Trophoblast cell (in vitro differentiated cells and primary cell): Measurements from ENCODE around the gene PPP1R13B.

ENCODE experiments used
- DNase-seq, 2 donors: peaks; one replicate each; pipeline ENCODE4 v3.0.0-alpha.2; 2016
- H2AFZ ChIP-seq: 2 replicates; pipeline ENCODE4 v1.6.1; 2013; ENCODE audit warnings: low read length, moderate library complexity, mild to moderate bottlenecking; ENCODE audit not compliant: insufficient read depth, poor library complexity
- H2AK5ac ChIP-seq: 2 replicates; pipeline ENCODE4 v1.6.1; 2013; ENCODE audit warnings: mild to moderate bottlenecking, low read length
- H2BK120ac ChIP-seq: 2 replicates; pipeline ENCODE4 v1.6.1; 2013; ENCODE audit warnings: low read length, mild to moderate bottlenecking, moderate library complexity; ENCODE audit not compliant: insufficient read depth, poor library complexity
- H2BK12ac ChIP-seq: 2 replicates; pipeline ENCODE4 v1.6.1; 2013; ENCODE audit warnings: mild to moderate bottlenecking, low read length, moderate library complexity
- H2BK5ac ChIP-seq: 2 replicates; pipeline ENCODE4 v1.6.1; 2013; ENCODE audit warnings: low read length, low read depth, moderate library complexity, mild to moderate bottlenecking; ENCODE audit not compliant: poor library complexity
- H3K14ac ChIP-seq: 2 replicates; pipeline ENCODE4 v1.6.1; 2013; ENCODE audit warnings: mild to moderate bottlenecking, low read length
- H3K18ac ChIP-seq: 2 replicates; pipeline ENCODE4 v1.6.1; 2013; ENCODE audit warnings: mild to moderate bottlenecking, low read length
- H3K23ac ChIP-seq: 2 replicates; pipeline ENCODE4 v1.6.1; 2013; ENCODE audit warnings: low read length
- H3K27ac ChIP-seq: 2 replicates; pipeline ENCODE4 v1.5.1; 2013; ENCODE audit warnings: low read depth, mild to moderate bottlenecking, inconsistent platforms, low read length, moderate library complexity
- H3K27me3 ChIP-seq: 2 replicates; pipeline ENCODE4 v1.6.1; 2013; ENCODE audit warnings: inconsistent platforms, mild to moderate bottlenecking, low read length, moderate library complexity; ENCODE audit not compliant: insufficient read depth
- H3K36me3 ChIP-seq, 2 experiments: 1 replicate in 1 of 2; 2 replicates in 1 of 2; pipeline ENCODE4 v1.6.1; 2013; ENCODE audit warnings: low read length in 2 of 2, mild to moderate bottlenecking in 2 of 2, moderate library complexity in 1 of 2; ENCODE audit not compliant: insufficient read depth in 2 of 2, control insufficient read depth in 1 of 2
- H3K4ac ChIP-seq: 2 replicates; pipeline ENCODE4 v1.6.1; 2013; ENCODE audit warnings: low read depth, mild to moderate bottlenecking, low read length, moderate library complexity
- H3K4me1 ChIP-seq, 2 experiments: 1 replicate in 1 of 2; 2 replicates in 1 of 2; pipeline ENCODE4 v1.6.1; 2013; ENCODE audit warnings: low read length in 2 of 2, mild to moderate bottlenecking in 2 of 2, moderate library complexity in 1 of 2; ENCODE audit not compliant: insufficient read depth in 2 of 2, control insufficient read depth in 1 of 2
- H3K4me2 ChIP-seq: 2 replicates; pipeline ENCODE4 v1.6.1; 2013; ENCODE audit warnings: inconsistent platforms, mild to moderate bottlenecking, low read length, moderate library complexity
- H3K4me3 ChIP-seq: 2 replicates; pipeline ENCODE4 v1.5.1; 2013; ENCODE audit warnings: mild to moderate bottlenecking, low read depth, low read length, inconsistent platforms
- H3K79me1 ChIP-seq: one replicate; pipeline ENCODE4 v1.6.1; 2013; ENCODE audit warnings: low read length
- H3K79me2 ChIP-seq: 2 replicates; pipeline ENCODE4 v1.6.1; 2013; ENCODE audit warnings: low read length, mild to moderate bottlenecking; ENCODE audit not compliant: control insufficient read depth, insufficient read depth, poor library complexity
- H3K9ac ChIP-seq: 2 replicates; pipeline ENCODE4 v1.6.1; 2013; ENCODE audit warnings: mild to moderate bottlenecking, low read length
- H3K9me3 ChIP-seq: 2 replicates; pipeline ENCODE4 v1.6.1; 2013; ENCODE audit warnings: low read depth, mild to moderate bottlenecking, control low read depth, inconsistent platforms, low read length; ENCODE audit not compliant: insufficient read depth
- H4K12ac ChIP-seq: 2 replicates; pipeline ENCODE4 v1.6.1; 2013; ENCODE audit warnings: low read depth, mild to moderate bottlenecking, low read length, moderate library complexity
- H4K8ac ChIP-seq: 2 replicates; pipeline ENCODE4 v1.6.1; 2013; ENCODE audit warnings: low read depth, mild to moderate bottlenecking, low read length, moderate library complexity
- H4K91ac ChIP-seq: one replicate; pipeline ENCODE4 v1.6.1; 2013; ENCODE audit warnings: low read depth, mild to moderate bottlenecking, low read length, moderate library complexity
- WGBS: extraction: QIAGEN DNeasy Blood & Tissue Kit; methylation state at CpG from one replicate; pipeline ENCODE4 v1.1.7; 2013; ENCODE audit warnings: missing lambda C conversion rate; ENCODE audit not compliant: insufficient read length, insufficient coverage; ENCODE audit errors: extremely low coverage; 5-methylcytosine and 5-hydroxymethylcytosine counted together

PPP1R13B gene

GRCh38 chr14:103737432-103738045 lies 109.8 kb downstream of the PPP1R13B start:
- H3K27me3 ChIP-seq: no peaks in the 10 kb centered on the region
- H3K36me3 ChIP-seq: peaks cover 26 to 35% of the 10 kb centered on the region in 2 experiments
- H3K4me3 ChIP-seq: no peak overlapping the region
- H3K4me2 ChIP-seq: no peak overlapping the region
- H3K9ac ChIP-seq: no peak overlapping the region
- H2BK5ac ChIP-seq: no peak overlapping the region
- no peak overlapping the region for H3K18ac ChIP-seq
- peaks cover 3% of the 10 kb centered on the region for H3K79me2 ChIP-seq
- no CpG with 5 or more reads among the region's 16 CpGs for WGBS
- H3K23ac ChIP-seq: no peak overlapping the region
- H3K79me1 ChIP-seq: peaks cover 13% of the 10 kb centered on the region
- no peak overlapping the region for H2BK120ac ChIP-seq
- H4K12ac ChIP-seq: no peak overlapping the region
- H4K91ac ChIP-seq: no peak overlapping the region
- peaks cover 4% of the 10 kb centered on the region for H3K9me3 ChIP-seq
- no peak overlapping the region for H2AFZ ChIP-seq
- no peak for DNase-seq
- H2AK5ac ChIP-seq: no peak overlapping the region
- H3K14ac ChIP-seq: no peak overlapping the region
- H3K27ac ChIP-seq: no peak overlapping the region
- H3K4me1 ChIP-seq: peaks cover 37 to 49% of the 10 kb centered on the region in 2 experiments
- no peak overlapping the region for H4K8ac ChIP-seq
- H3K4ac ChIP-seq: no peak overlapping the region
- H2BK12ac ChIP-seq: no peak overlapping the region

DNA sequence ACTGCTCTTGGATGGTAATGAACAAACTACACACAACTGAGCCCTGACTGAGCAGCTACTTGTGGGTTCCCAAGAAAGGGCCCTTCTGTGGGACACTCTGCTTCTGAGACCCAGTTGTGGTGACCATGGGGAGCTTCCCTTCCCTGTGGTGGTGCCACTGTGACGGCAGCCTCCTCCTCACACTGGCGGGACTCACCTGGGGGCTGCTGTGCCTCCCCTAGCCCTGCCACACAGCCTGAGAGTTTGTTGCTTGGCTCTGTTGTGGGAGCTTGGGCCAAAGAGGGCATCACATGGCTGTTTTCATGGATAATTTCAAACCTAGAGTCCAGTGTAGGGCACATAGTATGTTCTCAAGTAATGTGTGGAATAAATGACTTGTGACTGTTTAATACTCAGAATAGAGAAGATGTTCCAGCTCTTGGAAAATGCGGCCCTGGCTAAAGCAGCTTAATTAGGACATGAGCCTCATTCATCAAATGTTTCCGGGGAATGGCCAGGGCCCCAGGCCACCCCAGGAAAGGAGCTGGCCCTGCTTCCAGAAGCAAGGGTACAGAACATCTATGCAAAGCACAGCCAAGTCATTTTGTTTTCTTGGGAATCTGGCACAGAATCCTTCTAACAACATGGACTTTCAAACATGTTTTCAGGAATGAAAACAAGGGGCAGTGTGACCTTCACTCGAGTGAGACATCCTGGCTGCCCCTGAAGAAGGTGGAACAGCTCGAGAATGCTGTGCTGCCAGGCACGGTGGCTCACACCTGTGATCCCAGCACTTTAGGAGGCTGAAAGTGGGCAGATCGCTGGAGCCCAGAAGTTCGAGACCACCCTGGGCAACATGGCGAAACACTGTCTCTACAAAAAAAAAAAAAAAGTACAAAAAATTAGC lies 110.6 kb downstream of the PPP1R13B start:
- peak overlapping the region; percentile 12 for H2BK120ac ChIP-seq
- H3K9me3 ChIP-seq: peaks cover 6% of the 10 kb centered on the region
- H2BK12ac ChIP-seq: peak overlapping the region; percentile 19
- peaks cover 13% of the 10 kb centered on the region for H3K79me1 ChIP-seq
- no peak overlapping the region for H4K12ac ChIP-seq
- H4K8ac ChIP-seq: peak overlapping the region; percentile 32
- no peak overlapping the region for H3K9ac ChIP-seq
- no CpG with 5 or more reads among the region's 10 CpGs for WGBS
- H3K27ac ChIP-seq: peak overlapping the region; percentile 86
- H3K18ac ChIP-seq: peak overlapping the region; percentile 31
- H3K23ac ChIP-seq: no peak overlapping the region
- no peaks in the 10 kb centered on the region for H3K27me3 ChIP-seq
- peak overlapping the region; percentile 61 for H3K14ac ChIP-seq
- no peak overlapping the region for H3K4ac ChIP-seq
- DNase-seq: peak in 1 of 2 donors; percentile 34
- peaks cover 3% of the 10 kb centered on the region for H3K79me2 ChIP-seq
- peaks cover 37 to 50% of the 10 kb centered on the region in 2 experiments for H3K4me1 ChIP-seq
- H4K91ac ChIP-seq: peak overlapping the region; percentile 63
- H2BK5ac ChIP-seq: peak overlapping the region; percentile 23
- peak overlapping the region; percentile 3 for H2AK5ac ChIP-seq
- peak overlapping the region; percentile 12 for H2AFZ ChIP-seq
- no peak overlapping the region for H3K4me3 ChIP-seq
- H3K4me2 ChIP-seq: peak overlapping the region; percentile 42
- peaks cover 30 to 43% of the 10 kb centered on the region in 2 experiments for H3K36me3 ChIP-seq

GRCh38 chr14:103735815-103736545 lies 111.4 kb downstream of the PPP1R13B start:
- peaks cover 13% of the 10 kb centered on the region for H3K79me1 ChIP-seq
- peak overlapping the region; percentile 20 for H3K18ac ChIP-seq
- H4K8ac ChIP-seq: peak overlapping the region; percentile 3
- H3K9ac ChIP-seq: no peak overlapping the region
- no peak overlapping the region for H3K4me3 ChIP-seq
- H4K91ac ChIP-seq: peak overlapping the region; percentile 22
- peak overlapping the region; percentile 6 for H2BK5ac ChIP-seq
- H3K27me3 ChIP-seq: no peaks in the 10 kb centered on the region
- H3K14ac ChIP-seq: peak overlapping the region; percentile 7
- H3K9me3 ChIP-seq: peaks cover 6% of the 10 kb centered on the region
- peak overlapping the region; percentile 8 for H2AFZ ChIP-seq
- WGBS: no CpG with 5 or more reads among the region's 22 CpGs
- peaks cover 34 to 46% of the 10 kb centered on the region in 2 experiments for H3K4me1 ChIP-seq
- no peak overlapping the region for H3K23ac ChIP-seq
- H3K4me2 ChIP-seq: peak overlapping the region; percentile 42
- peak overlapping the region; percentile 27 for H2BK120ac ChIP-seq
- DNase-seq: peak; percentile 88 to 92
- peak overlapping the region; percentile 86 for H3K27ac ChIP-seq
- H3K79me2 ChIP-seq: peaks cover 3% of the 10 kb centered on the region
- H2AK5ac ChIP-seq: peak overlapping the region; percentile 28
- H4K12ac ChIP-seq: no peak overlapping the region
- H2BK12ac ChIP-seq: peak overlapping the region; percentile 23
- H3K4ac ChIP-seq: no peak overlapping the region
- H3K36me3 ChIP-seq: peaks cover 34 to 48% of the 10 kb centered on the region in 2 experiments

DNA sequence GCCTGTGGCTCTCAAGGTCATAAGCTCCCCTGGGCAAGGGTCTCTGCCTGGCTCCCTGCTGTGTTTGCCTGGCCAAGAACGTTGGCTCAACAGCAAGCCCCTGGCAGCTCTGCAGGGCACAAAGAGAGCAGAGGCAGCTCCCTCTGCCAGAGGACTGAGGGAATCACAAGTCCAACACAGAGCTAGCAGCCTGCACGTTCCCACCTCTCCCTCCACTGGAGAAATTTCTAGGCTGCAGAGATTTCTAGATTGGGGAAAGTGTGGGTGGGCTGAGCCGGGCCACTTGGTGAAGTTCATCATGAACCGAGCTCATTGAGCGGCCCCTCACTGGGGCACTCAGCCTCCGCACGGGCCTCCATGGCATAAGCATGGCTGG lies 111.9 kb downstream of the PPP1R13B start:
- Histone ChIP-seq H3K9me3 (peaks cover 6% of the 10 kb centered on the region), H3K23ac (no peak overlapping the region), H4K12ac (no peak overlapping the region), H3K9ac (no peak overlapping the region), H3K4me3 (no peak overlapping the region), H2BK12ac (peak overlapping the region; percentile 33), H3K18ac (peak overlapping the region; percentile 20), H3K4me1 (peaks cover 34 to 44% of the 10 kb centered on the region in 2 experiments), H3K79me2 (peaks cover 3% of the 10 kb centered on the region), H4K8ac (peak overlapping the region; percentile 3), H3K4ac (no peak overlapping the region), H2BK120ac (peak overlapping the region; percentile 27), H3K36me3 (peaks cover 38 to 48% of the 10 kb centered on the region in 2 experiments), H3K27me3 (no peaks in the 10 kb centered on the region), H2BK5ac (peak overlapping the region; percentile 6), H3K14ac (peak overlapping the region; percentile 40), H4K91ac (peak overlapping the region; percentile 22), H2AK5ac (no peak overlapping the region), H3K79me1 (peaks cover 13% of the 10 kb centered on the region), H3K27ac (no peak overlapping the region), H3K4me2 (no peak overlapping the region), H2AFZ (no peak overlapping the region)
- WGBS: no CpG with 5 or more reads among the region's 7 CpGs
- no peak for DNase-seq
